Measurements from ENCODE around the gene OTUD3.

The OTUD3 gene

DNA sequence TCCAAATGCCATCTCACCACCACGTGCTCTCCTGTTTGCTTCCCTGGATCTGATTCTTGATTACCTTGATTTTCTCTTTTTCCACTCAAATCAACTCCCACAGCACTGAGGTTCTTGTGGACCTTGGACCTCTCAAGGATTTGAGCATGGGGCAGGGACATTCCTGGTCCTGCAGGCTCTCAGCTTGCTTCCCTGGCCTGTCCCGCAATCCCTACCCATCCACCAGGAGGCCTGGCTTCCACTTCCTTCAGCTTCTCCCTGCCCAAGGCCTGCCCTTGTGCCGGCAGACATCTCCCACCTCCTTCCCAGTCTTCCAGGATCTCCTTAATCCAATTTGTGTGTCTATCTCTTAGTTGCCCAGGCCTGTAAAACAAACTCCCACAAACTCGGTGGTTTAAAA is 75.6 kb downstream of the OTUD3 start:
- no peak for DNase-seq

DNA sequence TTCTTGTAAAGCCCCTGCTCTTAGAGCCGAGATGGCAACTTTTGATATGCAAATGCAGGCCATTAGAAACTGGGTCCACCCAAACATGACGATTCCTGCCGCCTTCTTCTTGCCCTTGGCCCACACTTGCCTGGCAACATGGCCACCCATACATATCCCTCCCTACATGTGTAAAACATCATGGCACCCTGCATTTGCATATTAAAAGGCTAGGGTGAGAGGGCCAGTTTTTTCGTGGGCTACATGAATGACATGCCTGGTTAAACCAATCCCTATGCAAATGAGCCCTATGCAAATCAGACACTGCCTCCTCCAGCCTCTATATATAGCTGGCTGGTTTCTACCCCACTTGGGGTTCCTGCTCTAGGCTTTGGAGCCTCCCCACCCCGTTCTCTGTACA is 78.4 kb downstream of the OTUD3 start:
- no peak for DNase-seq

Measured in activated CD4-positive, alpha-beta T cell treated with anti-CD3 and anti-CD28 coated beads, Interleukin-2, amount 50 U/mL, for 4 hours (primary cell).